SU-DHL-6 (cell line): ENCODE results near the gene ANKK1.

ENCODE experiments used
- H2AFZ ChIP-seq: fragments of 200-600 bp; sonication (generic); 2 replicates; pipeline ENCODE4 v1.6.1; 2014; ENCODE audit warnings: low read depth, mild to moderate bottlenecking, moderate library complexity, mixed read lengths, antibody characterized with exemption, low read length; ENCODE audit not compliant: severe bottlenecking
- H3F3A ChIP-seq: fragments of 200-600 bp; shearing (Covaris generic); 2 replicates; pipeline ENCODE4 v1.6.0; 2016; ENCODE audit warnings: antibody characterized with exemption, mild to moderate bottlenecking; ENCODE audit not compliant: insufficient read depth
- H3K27ac ChIP-seq: fragments of 200-600 bp; sonication (generic); 2 replicates; pipeline ENCODE4 v1.5.1; 2016; ENCODE audit warnings: low read depth, mild to moderate bottlenecking, low read length, moderate library complexity, mixed read lengths
- H3K27me3 ChIP-seq: fragments of 200-600 bp; sonication (generic), shearing (Covaris generic); 2 replicates; pipeline ENCODE4 v1.6.0; 2014; ENCODE audit warnings: mild to moderate bottlenecking, low read length
- H3K36me3 ChIP-seq: fragments of 200-600 bp; sonication (generic); 2 replicates; pipeline ENCODE4 v1.6.1; 2014; ENCODE audit warnings: mild to moderate bottlenecking, low read length, mixed read lengths
- H3K4me2 ChIP-seq: fragments of 300-600, 200-600 bp; shearing (Covaris generic), sonication (generic); 2 replicates; pipeline ENCODE4 v1.6.0; 2014; ENCODE audit warnings: low read length, low read depth, mild to moderate bottlenecking; ENCODE audit not compliant: poor library complexity, severe bottlenecking
- H3K4me3 ChIP-seq: fragments of 200-600 bp; sonication (generic); 2 replicates; pipeline ENCODE4 v1.5.1; 2014; ENCODE audit warnings: antibody characterized with exemption, low read length, mild to moderate bottlenecking, mixed read lengths; ENCODE audit not compliant: insufficient read depth, poor library complexity, severe bottlenecking
- H3K79me2 ChIP-seq: fragments of 200-600 bp; sonication (generic); 2 replicates; pipeline ENCODE4 v1.6.1; 2014; ENCODE audit warnings: mild to moderate bottlenecking, low read length, moderate library complexity; ENCODE audit not compliant: insufficient read depth
- H3K9ac ChIP-seq: fragments of 200-600 bp; sonication (generic); 2 replicates; pipeline ENCODE4 v1.7.0; 2014; ENCODE audit warnings: mild to moderate bottlenecking, low read length
- H3K9me2 ChIP-seq: fragments of 200-600 bp; sonication (generic); replicated peaks from 2 replicates; pipeline ENCODE4 v1.6.1; 2014; ENCODE audit warnings: low read length; ENCODE audit not compliant: insufficient read depth
- H3K9me3 ChIP-seq: fragments of 200-600 bp; sonication (generic); 2 replicates; pipeline ENCODE4 v1.6.1; 2014; ENCODE audit warnings: low read length, mixed read lengths; ENCODE audit not compliant: insufficient read depth
- H4K20me1 ChIP-seq: fragments of 200-600 bp; sonication (generic); 2 replicates; pipeline ENCODE4 v1.6.1; 2014; ENCODE audit warnings: low read depth, mild to moderate bottlenecking, antibody characterized with exemption, low read length, moderate library complexity, mixed read lengths
- EZH2phosphoT487 ChIP-seq: fragments of 200-600 bp; sonication (generic), shearing (Covaris generic); conservative IDR thresholded peaks from 2 replicates; pipeline ENCODE4 v1.6.1; 2018; ENCODE audit warnings: mild to moderate bottlenecking, antibody characterized with exemption, low read length, moderate library complexity, mixed read lengths
- TF ChIP-seq, protein P1 (sequence below): fragments of 200-600 bp; sonication (generic); IDR thresholded peaks from one replicate; pipeline ENCODE4 v1.5.1; 2017; ENCODE audit warnings: antibody characterized with exemption, mild to moderate bottlenecking, low read length, moderate library complexity; ENCODE audit not compliant: insufficient read depth, poor library complexity, severe bottlenecking

ANKK1 gene

DNA sequence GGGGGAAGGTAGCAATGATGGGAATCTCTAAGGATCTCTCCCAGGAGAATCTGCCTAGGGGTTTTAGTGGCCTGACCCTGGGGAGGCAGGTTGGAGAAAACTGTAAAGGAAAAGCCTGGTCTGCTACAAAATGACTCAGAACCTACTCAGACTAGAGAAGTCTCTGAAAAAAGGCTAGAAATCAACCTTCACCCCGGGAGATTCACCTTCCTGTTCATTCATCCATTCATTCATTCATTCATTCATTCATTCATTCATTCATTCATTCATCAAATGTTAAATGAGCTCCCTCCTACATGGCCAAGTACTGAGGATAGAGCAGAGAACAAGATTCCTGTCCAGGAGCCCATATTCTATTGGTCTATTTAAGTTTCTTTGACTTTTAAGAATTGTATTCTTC lies 8.9 kb upstream of the ANKK1 start:
- Histone ChIP-seq H3K9me2 (no peaks in the 10 kb centered on the region), H3K4me2 (no peak overlapping the region), H3K27me3 (no peaks in the 10 kb centered on the region), H3K36me3 (no peaks in the 10 kb centered on the region), H3K4me3 (no peak overlapping the region), H2AFZ (no peak overlapping the region), H3K79me2 (no peaks in the 10 kb centered on the region), H3F3A (no peaks in the 10 kb centered on the region), H4K20me1 (no peaks in the 10 kb centered on the region), H3K27ac (no peak overlapping the region), H3K9ac (no peak overlapping the region), H3K9me3 (no peaks in the 10 kb centered on the region)
- TF ChIP-seq EZH2phosphoT487 = no peak
- TF ChIP-seq, protein P1, sequence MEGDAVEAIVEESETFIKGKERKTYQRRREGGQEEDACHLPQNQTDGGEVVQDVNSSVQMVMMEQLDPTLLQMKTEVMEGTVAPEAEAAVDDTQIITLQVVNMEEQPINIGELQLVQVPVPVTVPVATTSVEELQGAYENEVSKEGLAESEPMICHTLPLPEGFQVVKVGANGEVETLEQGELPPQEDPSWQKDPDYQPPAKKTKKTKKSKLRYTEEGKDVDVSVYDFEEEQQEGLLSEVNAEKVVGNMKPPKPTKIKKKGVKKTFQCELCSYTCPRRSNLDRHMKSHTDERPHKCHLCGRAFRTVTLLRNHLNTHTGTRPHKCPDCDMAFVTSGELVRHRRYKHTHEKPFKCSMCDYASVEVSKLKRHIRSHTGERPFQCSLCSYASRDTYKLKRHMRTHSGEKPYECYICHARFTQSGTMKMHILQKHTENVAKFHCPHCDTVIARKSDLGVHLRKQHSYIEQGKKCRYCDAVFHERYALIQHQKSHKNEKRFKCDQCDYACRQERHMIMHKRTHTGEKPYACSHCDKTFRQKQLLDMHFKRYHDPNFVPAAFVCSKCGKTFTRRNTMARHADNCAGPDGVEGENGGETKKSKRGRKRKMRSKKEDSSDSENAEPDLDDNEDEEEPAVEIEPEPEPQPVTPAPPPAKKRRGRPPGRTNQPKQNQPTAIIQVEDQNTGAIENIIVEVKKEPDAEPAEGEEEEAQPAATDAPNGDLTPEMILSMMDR = no peak

GRCh38 chr11:113382121-113382520 lies 5.5 kb upstream of the ANKK1 start:
- Histone ChIP-seq H3K4me2 (no peak overlapping the region), H3K79me2 (no peaks in the 10 kb centered on the region), H4K20me1 (no peaks in the 10 kb centered on the region)

DNA sequence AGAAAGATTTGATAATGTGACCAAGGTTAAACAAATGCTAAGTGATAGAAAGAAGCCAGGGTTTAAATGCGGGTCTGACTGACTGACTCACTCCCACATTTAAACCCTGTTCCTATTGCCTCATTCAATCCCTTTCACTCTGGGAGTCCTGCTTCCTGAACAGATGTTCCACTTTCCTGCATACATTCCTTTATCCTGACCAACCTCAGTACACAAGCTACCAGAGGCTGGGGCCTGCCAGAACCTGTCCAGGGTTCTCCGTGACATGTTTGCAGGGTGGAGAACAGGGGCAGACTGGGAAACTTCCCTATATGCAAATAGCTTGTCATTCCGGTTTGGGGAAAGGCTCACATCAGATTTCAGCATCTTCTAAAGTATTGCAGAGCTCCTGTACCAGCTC lies 3.0 kb upstream of the ANKK1 start:
- Histone ChIP-seq H3K9me2 (no peaks in the 10 kb centered on the region), H3K9ac (no peak overlapping the region), H3K79me2 (no peaks in the 10 kb centered on the region), H2AFZ (no peak overlapping the region), H3K4me2 (no peak overlapping the region), H3F3A (no peaks in the 10 kb centered on the region), H3K36me3 (no peaks in the 10 kb centered on the region), H3K27me3 (no peaks in the 10 kb centered on the region), H3K9me3 (no peaks in the 10 kb centered on the region), H3K27ac (no peak overlapping the region), H3K4me3 (no peak overlapping the region), H4K20me1 (no peaks in the 10 kb centered on the region)
- TF ChIP-seq, protein P1 = no peak
- no peak for TF ChIP-seq EZH2phosphoT487

More at GRCh38 chr11:113382121-113382520, 5.5 kb upstream of the ANKK1 start:
- no peaks in the 10 kb centered on the region for H3F3A ChIP-seq
- H3K9ac ChIP-seq = no peak overlapping the region
- no peaks in the 10 kb centered on the region for H3K36me3 ChIP-seq
- H3K27ac ChIP-seq = no peak overlapping the region
- no peak for TF ChIP-seq EZH2phosphoT487
- TF ChIP-seq, protein P1 = no peak
- no peak overlapping the region for H3K4me3 ChIP-seq
- no peak overlapping the region for H2AFZ ChIP-seq
- no peaks in the 10 kb centered on the region for H3K9me2 ChIP-seq
- H3K27me3 ChIP-seq = no peaks in the 10 kb centered on the region
- H3K9me3 ChIP-seq = no peaks in the 10 kb centered on the region

DNA sequence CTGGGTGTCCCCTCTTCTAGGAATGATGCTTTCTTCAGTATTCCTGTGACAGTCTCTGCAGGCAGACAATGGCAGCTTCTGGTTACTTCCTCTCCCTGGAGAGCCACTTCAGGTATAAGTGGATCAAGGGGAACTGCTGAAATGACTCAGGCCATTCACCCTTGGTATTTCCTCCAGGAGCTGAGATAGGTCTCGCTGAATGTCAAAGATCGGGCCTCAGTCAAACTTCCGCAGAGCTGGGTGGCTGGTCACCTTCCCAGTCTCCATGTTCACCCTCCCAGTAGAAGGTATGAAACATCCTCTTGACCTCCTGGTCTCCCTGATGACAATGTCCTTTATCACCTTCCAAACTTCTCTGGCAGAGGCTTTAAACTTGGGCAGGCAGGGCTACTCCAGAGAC lies 1.8 kb upstream of the ANKK1 start:
- H3K4me3 ChIP-seq = no peak overlapping the region
- no peak overlapping the region for H2AFZ ChIP-seq
- no peaks in the 10 kb centered on the region for H3K27me3 ChIP-seq
- H3K9ac ChIP-seq = no peak overlapping the region
- H3K4me2 ChIP-seq = no peak overlapping the region
- H3K9me2 ChIP-seq = no peaks in the 10 kb centered on the region
- H3K27ac ChIP-seq = no peak overlapping the region
- no peak for TF ChIP-seq EZH2phosphoT487
- TF ChIP-seq, protein P1 = no peak
- no peaks in the 10 kb centered on the region for H3K79me2 ChIP-seq
- no peaks in the 10 kb centered on the region for H3F3A ChIP-seq
- no peaks in the 10 kb centered on the region for H4K20me1 ChIP-seq
- no peaks in the 10 kb centered on the region for H3K36me3 ChIP-seq
- H3K9me3 ChIP-seq = no peaks in the 10 kb centered on the region
